A549 treated with dexamethasone at 1 μM for 4 hours (cell line): ENCODE results near the gene PSMD12. TPM values are rescaled to one million over a fixed set of nuclear protein-coding genes. Genes with fewer than 3 reads are reported as not detected.

Experiments
- total RNA-seq: library from RNA; stranded (reverse); fragments of 200-300 nt; extraction: Qiagen RNA extraction; gene quantifications from 5 replicates; pipeline ENCODE4 v1.2.3, GENCODE V29; 2022

The PSMD12 gene
- total RNA-seq = 105 to 115 TPM (median 106 TPM) in 5 replicates

GRCh38 chr17:67366193-67367157, at the start of gene PSMD12:
PSMD12 (minus strand) TSS chr17:67366577; CDS start chr17:67366519, 58 bp downstream.

GRCh38 chr17:67376737-67377487, 10.5 kb upstream of the PSMD12 start, which contains the start of gene PITPNC1:
PITPNC1 (plus strand) TSS chr17:67377281.

Other genes starting within 250 kb of the PSMD12 start
- gene HELZ, start 121.4 kb downstream of the PSMD12 start, total RNA-seq = 11.7 to 18.9 TPM (median 14.8 TPM) in 5 replicates
- gene PITPNC1, start 10.7 kb upstream of the PSMD12 start, total RNA-seq = 24.5 to 31.7 TPM (median 30.9 TPM) in 5 replicates